NCI-H748 (cell line): ENCODE measurements around the gene IDI1.
"Not testable (repeated sequence)": the region's sequence is repeated elsewhere in the genome, so short reads cannot be mapped to it uniquely, and the experiment has no call there.

ENCODE experiments used
- DNase-seq: peaks from one replicate; lab custom pipeline; 2025; ENCODE audit not compliant: unreplicated experiment; lab: John Stamatoyannopoulos, UW

The IDI1 gene

DNA sequence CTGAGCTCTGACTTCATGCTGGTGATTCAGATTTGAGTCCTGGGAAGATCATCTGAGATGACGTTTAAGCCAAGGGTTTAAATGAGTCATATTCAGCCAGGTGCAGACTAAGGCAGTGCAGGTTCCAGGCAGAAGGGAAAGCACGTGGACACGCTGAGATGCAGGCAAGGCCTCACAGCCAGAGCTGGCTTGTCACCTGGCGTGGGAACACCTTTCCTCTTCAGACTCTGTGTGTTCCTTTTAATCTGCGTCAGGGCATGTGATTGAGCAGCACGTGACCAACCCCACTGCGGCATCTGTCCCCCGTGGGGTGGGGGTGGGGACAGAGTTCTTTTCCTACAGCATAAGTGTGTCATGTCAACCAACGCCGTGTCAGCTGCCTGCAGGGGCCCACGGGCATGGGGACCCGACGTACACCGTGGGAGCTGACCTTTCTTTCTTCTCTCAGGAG, 12.6 kb downstream of the IDI1 start:
- no peak for DNase-seq

DNA sequence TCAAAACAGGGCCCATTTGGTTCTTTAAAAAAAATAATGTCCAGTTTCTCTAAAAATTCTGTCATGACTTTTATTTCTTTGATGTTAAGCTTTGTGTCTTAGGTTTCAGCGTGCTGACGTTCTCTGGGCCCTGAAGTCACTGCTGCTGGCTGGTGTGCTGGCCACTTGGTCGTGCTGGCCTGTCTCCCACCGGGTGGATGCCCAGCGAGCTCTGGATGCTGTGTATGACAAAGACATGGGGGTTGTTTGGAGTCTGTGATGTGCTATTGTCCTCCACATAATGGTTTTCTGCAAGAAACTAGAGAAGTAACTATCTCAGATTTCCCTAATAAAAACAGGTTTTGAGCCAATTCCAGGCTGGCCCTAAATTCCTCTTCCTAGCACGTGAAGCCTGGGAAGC, 13.7 kb downstream of the IDI1 start:
- no peak for DNase-seq

DNA sequence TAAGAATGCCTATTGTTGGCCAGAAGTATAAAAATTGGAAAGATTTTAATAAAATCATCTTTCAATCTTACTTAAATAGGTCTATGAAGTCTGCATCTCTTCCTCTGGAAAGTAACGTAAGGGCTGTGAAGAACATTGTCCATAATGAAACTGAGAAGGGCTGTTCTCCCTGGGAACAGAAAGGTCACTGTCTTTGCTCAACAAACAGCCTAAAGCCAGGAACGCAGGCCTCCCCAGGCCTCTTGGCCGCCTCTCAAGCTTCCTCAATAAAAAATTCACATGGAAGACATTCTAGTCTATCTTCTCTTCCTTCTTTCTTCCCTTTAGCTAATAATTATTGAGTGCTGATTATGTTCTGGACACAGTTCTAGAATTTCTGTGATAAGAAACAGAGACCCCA, 14.2 kb downstream of the IDI1 start:
- DNase-seq = no peak

DNA sequence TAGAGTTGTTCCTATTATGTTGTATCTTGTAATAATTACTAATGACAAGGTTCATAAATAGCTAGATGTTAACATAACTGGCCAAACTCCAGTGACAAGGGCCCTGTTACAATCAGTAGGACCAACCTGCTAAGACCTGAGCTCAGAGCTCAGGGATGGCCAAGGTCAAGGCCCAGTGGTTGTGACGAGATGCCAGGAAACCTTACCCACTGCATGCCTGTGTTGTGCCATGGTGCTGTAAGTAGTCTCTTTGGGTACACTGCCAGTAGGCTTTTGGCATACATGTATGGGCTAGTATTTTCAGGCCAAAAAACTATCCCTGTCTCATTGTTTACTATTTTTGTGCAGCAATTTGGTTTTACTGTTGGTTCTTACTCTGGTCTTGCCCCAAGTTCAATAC, 15.3 kb downstream of the IDI1 start:
- DNase-seq = no peak

DNA sequence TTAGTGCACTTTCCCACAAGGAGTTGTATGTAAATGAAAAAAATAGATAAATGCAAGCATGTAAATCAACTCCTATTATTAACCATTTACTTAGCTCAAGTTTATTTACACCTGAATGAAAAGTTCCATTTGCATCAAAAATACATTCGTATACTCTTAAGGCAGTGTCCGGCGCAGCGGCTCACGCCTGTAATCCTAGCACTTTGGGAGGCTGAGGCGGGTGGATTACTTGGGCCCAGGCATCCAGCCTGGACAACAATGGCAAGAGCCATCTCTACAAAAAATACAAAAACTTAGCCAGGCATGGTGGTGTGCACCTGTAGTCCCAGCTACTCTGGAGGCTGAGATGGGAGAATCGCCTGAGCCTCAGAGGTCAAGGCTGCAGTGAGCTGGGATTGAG, 19.1 kb downstream of the IDI1 start:
- no peak for DNase-seq

DNA sequence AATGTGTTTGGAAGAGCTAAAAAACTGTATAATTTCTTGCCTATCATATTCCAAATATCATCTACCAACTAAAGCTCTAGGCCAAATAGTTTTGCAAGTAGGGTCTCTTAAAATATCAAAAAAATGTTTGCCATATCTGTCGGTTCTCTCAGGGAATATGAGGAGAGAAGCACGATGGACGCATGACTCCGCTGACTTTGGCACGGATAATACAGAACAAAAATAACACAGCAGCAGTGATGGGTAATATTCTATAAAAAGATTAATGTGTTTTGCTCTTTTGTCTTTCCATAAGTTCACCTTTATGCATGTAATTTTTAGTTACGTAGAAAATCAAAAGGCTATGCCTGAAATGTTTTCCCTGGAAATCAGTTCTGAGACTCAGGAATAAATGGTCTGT, 22.3 kb downstream of the IDI1 start:
- no peak for DNase-seq

DNA sequence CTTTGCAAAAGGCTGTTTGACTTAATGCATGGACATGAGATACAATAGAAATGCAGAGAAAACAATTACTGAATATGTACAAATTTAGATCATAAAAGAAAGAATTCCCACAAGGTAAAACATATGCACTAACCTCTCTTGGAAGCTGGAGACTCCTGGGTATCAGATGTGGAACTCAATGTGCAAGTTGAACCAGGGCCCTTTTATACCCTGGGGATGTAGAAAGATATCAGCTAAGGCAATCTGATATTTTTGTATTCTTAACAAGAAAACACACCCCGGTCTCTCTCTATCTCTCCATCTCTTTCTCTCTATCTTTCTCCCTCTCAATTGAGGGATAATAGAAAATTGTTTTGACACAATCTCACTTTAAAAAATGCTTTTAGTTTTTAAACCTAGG, 23.2 kb downstream of the IDI1 start, which contains the start of gene IDI2:
TSS of gene IDI2 (minus strand) at position 177 of the 400 bp plus-strand sequence. CDS start 1,136 bp downstream, outside the sequence.
- DNase-seq = no peak

DNA sequence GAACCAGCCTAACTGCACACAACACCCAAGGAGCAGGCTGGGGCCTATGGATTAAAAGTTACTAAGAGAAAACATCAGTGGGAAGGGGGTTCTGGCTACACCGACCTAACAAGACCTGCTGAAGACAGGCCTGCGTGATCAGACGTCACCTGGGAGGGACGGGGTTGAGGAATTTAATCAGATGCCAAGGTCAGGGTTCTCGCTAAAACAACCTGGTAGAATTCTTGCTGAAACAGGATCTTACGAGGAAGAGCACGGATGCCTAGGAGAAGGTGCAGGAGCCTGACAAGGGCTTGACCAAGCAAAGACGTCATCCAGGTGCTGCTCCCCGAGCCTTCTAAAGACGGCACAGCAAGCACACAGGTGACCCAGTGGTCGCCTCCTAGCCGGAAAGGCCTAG, 24.8 kb downstream of the IDI1 start:
- DNase-seq = no peak

DNA sequence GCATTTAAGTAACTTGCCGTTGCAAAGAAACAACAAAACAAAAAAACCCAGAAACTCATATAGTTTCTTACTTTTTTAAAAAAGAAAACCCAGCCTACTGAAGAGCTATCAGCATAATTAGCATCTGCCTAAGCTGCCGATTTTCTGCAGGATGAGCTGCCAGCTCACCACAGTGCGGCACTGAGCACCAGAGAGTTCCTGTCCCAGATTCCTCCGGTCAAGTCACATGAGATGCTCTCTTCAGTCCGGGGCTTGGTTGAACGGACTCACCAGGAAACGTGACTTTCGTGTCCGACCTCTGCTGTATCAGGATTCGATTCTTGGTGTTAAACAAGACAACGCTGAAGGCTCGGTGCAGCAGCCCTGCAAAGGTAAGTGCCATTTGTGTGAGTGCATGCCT, 26.5 kb downstream of the IDI1 start:
- DNase-seq = no peak

DNA sequence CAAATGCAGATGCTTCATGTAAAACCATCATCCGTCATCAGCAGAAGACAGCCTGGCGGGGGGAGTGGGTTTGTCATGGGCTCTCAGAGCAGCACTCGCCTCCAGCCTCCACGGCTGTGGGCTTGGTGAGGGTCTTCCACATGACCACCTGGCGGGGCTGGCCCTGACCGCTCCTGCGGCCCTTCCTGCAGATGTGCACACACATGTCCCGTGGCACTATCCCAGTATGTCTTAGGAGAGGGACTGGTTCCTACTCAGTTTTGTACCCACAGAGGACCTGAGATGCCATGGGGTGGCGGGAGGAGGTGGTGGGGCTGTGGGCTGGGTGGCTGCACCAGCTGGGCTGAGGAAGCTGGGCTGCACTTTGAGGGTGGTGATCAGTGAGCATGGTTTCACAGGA, 28.0 kb downstream of the IDI1 start:
- DNase-seq = no peak

DNA sequence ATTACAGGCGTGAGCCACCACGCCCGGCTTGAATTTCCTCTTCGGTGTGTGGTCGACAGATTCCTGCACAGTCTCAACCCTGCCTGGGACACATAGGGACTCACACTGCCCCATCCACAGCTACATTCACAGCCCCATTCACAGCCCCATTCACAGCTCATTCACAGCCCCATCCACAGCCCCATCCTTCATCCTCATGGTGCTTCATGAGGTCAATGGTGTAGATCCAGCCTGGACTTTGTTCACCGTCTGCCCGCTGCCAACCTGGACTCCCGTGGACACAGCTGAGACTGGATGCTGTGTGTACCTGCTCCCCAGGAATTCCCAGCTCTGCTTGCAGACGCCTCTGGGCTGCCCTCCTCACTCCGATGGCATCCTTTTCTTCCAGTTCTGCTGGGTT, 28.5 kb downstream of the IDI1 start:
- DNase-seq = no peak

DNA sequence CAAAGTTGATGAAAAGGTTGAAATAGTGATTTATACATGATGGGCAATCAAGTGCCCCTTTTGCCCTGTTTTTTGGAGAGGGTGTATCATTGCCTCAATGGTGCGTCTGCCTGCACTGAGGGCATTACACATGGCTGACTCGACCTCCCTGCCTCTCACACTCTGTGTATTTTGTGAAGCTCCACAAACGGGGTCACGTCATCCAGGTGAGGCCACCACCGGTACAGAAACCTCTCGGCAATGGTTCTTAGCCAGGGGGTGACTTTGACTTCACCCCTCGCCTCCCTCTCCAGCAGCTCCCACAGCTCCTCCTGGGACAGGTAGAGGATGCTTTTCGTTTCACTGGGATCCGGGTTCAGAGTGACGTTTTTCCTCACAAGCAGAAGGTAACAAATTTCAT, 29.6 kb downstream of the IDI1 start:
- DNase-seq = no peak

DNA sequence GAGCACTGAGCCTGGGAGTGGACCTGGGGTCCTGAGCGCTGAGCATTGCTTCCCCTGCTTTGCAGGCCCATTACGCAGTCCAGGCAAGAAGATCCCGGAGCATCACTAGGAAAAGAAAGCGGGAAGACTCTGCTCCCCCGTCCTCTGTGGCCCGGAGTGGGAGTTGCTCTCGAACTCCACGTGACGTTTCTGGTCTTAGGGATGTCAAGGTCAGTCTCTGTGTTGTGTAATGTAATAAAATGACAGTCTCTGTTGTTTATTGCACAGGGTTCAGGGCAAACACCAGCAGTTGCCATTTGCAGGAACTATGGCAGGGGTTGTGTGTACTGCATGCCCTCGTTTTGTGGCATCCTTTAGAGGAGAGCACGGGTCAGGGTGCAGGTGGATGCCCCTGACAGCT, 33.2 kb downstream of the IDI1 start:
- DNase-seq = no peak

DNA sequence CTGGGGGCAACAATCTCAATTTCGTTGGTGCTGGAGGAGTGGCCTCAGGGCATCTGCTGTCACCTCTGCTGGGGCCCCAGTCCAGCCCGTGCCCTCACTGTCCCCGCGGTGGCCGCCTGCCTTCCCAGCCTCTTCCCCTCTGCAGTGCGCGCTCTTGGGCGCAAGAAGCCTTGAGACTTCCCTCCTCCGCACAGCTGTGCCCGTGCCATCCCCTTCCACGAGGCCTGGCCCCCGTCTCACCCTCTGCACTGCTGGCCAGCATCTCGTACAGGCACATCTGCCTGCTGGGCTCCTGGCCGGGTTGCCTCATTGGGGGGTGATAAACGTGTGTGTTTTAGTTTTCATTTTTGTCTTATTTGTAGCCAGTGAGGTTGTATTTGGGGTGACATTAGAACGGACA, 37.2 kb downstream of the IDI1 start:
- DNase-seq = no peak

DNA sequence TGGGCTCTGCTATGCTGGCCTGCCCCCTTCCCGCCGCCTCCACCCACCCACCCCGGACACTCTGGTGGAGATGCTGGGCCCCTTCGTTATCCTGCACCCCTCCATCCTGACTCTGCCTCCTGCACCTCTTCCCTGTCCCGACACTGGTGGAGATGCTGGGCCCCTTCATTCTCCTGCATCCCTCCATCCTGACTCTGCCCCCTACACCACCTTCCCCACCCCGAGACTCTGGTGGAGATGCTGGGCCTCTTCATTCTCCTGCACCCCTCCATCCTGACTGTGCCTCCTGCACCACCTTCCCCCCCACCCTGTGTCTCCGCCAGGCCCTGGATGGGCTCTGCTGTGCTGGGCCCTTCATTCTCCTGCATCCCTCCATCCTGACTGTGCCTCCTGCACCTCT, 38.2 kb downstream of the IDI1 start:
- no peak for DNase-seq

DNA sequence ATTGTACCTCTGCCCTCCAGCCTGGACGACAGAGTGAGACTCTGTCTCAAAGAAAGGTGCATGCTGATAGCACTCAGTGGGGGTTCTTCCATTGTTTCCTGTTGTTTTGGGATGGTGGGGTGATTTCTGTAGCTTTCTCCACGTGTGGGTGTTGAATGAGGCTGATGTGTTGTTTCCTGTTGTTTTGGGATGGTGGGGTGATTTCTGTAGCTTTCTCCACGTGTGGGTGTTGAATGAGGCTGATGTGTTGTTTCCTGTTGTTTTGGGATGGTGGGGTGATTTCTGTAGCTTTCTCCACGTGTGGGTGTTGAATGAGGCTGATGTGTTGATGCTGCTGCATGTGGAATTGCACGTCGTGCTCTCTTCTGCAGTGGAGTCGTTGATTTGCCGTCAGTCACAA, 39.0 kb downstream of the IDI1 start:
- DNase-seq = not testable (repeated sequence)

DNA sequence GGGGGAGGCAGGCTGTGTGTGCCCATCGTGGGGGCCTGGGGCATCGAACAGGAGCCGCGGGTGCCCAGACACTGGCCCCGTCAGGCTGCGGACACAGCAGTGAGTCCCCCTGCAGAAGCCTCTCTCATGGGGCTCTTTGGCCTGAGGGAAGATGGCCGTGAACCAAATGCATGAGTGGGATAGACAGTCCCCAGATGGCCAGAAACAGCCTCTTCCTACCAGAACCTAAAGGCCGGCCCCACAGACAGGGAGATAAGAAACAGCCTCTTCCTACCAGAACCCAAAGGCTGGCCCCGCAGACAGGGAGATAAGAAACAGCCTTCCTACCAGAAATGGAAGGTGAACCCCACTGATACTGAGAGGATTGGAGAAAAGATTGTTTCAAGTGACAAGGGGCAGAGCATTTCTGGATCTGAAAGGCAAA, 39.8 kb downstream of the IDI1 start:
- DNase-seq = no peak

DNA sequence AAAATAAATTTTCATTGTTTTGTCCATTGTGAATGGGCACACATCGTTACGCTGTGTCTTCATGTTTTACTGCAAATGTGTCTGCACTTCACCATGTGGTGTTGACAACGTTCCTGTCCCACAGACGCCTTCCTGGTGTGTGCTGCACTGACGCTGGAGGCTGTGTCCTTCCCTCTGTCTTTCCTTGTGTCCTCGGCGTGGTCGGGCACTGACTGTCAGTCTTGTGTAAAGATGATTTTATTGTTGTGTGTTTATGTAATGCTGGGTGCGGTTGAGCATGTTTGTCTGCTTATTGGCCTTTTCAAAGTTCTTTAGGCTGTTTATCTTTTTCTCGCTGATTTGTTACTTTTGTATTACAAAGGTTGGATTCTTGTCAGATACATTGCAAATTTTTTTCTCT, 41.3 kb downstream of the IDI1 start:
- DNase-seq = no peak

DNA sequence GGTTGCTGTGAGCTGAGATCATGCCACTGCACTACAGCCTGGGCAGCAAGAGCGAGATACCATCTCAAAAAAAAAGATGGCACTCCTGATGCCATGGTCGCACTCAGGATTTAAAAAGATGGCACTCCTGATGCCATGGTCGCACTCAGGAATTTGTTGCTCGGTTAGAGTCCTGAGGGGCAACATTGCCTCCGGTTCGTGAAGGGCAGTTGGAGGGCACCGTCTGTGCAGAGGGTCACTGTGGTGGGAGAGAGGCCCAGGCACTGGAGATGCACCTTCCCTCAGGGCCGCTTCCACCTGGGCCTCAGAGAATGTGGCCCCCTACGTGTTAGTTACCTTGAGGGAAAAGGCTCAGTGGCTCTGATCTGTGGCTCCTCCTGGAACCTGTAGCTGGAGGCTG, 42.3 kb downstream of the IDI1 start:
- no peak for DNase-seq

DNA sequence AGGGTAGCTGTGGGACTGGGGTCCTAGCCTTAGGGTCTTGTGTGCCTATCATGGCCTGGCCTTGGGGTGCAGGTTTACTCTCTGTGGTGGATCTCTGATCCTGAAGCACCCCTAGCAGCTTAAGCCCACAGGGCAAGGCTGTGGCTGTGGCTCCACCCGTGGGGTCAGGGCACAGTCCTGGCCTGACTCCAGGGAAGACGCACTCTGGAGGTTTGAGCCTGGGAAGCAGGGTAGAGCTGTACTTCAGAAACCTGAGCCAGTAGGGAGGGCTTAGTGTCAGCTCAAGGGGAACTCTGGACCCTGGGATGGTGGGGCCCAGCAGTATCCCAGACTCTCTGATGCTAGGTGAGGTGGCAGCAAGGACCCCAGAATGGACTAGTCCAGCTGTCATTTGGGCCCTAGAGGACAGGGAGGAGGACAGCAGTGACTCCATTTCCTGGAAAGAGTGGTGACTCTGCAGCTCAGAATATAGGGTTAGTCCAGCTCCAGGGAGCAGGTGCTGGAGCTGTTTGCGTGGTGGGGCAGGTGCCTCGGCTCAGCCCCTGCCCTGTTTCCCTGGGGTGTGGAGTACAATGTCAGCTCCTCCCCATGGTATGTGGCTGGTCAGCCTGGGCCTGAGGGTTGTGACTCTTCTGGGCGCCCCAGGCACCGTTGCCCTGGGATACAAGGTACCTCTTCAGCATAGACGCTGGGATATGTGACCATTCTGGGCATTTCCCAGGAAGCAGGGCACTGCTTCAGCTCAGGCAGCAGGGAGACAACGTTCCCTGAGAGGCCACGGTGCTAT, 44.8 kb downstream of the IDI1 start:
- no peak for DNase-seq

DNA sequence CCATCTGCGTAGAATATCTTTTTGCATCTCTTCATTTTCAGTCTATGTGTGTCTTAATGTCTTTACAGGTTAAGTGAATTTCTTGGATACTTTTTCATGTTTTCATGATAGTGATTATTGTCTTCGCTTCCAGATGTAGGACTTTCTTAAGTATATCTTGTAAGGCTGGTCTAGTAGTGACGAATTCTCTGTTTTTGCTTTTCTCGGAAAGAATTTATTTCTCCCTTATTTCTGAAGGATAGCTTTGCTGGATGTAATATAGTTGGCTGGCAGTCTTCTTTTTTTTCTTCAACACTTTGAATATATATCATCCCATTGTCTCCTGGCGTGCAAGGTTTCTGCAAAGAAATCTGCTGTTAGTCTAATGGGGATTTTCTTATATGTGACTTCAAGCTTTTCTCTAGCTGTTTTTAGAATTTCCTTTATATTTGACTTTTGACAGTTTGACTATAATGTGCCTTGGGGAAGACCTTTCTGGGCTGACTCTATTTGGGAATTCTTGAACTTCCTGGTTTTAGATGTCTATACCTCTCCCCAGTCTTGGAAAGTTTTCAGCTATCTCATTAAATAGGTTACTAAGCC, 46.4 kb downstream of the IDI1 start:
- DNase-seq = no peak

DNA sequence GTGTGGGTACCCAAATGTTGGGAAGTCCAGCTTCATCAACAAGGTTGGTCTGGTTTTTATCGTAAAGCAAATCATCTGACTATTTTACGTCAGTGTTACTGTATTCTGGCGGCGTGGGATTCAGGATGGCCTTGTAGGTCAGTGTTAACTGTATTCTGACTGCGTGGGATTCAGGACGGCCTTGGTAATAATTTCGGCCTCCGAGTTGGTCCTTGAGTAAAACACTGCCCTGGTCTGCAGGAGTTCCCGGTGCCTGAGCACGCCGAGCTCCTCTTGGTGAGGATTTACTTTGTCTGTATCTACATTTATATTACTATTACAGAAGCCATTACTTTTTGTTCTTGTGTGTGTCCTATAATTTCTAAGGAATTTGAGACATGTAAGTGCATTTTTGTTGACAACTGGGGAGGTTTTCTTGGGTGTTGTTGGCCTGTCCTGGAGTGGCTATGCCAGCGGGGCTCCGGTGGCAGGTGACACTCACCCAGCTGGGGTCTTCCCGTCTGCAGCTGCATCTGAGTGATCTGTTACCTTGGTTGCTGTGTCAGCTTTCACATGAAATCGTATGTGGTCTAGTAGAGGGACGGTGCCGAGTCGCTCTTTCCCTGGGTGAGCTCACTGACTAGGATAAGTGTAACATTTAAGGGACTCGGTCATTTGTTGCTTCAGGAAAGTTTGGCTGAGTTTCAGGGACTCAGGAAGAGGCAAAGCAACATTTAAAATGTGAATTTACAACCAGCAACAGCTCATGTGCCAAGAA, 51.5 kb downstream of the IDI1 start:
- DNase-seq = no peak
